Measurements from ENCODE around the gene C18orf63. TPM values are rescaled to one million over a fixed set of nuclear protein-coding genes. Genes with fewer than 3 reads are reported as not detected.
A peak's percentile ranks its signal among the peaks of the same experiment; 100 is the strongest.
"Not testable (repeated sequence)": the region's sequence is repeated elsewhere in the genome, so short reads cannot be mapped to it uniquely, and the experiment has no call there.

C18orf63 gene
- total RNA-seq, 1 donor from 2014 or later: not detected

DNA sequence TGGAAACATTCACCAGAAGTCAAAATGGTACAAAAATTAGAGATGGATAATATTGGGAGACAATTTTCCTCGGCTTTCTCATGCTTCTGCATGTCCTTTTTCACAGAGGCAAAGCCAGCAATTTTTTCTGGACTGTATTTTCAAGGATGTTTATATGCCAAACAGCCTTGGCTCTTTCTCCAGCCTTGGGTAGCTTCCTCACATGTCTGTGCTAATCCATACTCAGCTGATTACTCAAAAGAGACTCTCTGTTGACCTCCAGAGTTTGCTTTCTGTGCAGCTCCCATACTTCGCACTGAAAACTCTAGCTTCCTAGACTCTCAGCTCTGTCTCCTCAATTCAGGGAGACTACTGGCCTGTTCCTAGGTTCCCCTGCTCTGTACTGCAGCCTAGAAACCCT, 10.6 kb downstream of the C18orf63 start:
- ATAC-seq (no peak), DNase-seq (ENCODE audit: low spot score) (no peak)

- not testable (repeated sequence) for ATAC-seq; DNase-seq (ENCODE audit: low spot score)
These were observed 11.2 kb downstream of the C18orf63 start for GRCh38 chr18:74326791-74327190.

- no peak for ATAC-seq
- no peak for DNase-seq (ENCODE audit: low spot score)
These were observed 12.6 kb downstream of the C18orf63 start for GRCh38 chr18:74328206-74328605.

DNA sequence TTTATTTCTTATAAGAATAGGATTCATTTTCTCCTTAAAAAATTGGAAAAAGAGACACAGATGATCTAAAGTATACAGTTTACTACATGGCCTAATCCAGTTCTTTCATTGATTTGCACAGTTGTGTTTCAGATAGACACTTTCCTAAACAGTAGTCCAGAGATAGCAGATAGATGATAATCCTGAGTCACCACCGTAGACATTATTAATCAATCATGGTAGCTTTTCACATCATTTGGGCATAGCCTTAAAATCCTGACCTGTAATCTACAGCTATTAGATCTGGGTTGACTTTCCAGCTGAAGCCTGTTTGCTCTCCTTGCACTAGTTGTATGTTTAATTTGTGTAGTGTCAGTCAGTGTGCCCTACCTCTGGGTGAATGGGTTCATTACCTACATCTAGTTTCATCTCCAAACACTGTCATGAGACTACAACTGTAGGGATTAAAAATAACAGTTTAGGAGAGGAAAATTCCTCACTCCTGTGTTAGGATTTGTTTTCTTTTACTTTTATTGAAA, 14.1 kb downstream of the C18orf63 start:
- ATAC-seq (peak; percentile 51), DNase-seq (ENCODE audit: low spot score) (no peak)

GRCh38 chr18:74331404-74331803, 15.8 kb downstream of the C18orf63 start:
- ATAC-seq: peak; percentile 100
- DNase-seq (ENCODE audit: low spot score): no peak

GRCh38 chr18:74333091-74333490, 17.5 kb downstream of the C18orf63 start:
- ATAC-seq (no peak), DNase-seq (ENCODE audit: low spot score) (no peak)

DNA sequence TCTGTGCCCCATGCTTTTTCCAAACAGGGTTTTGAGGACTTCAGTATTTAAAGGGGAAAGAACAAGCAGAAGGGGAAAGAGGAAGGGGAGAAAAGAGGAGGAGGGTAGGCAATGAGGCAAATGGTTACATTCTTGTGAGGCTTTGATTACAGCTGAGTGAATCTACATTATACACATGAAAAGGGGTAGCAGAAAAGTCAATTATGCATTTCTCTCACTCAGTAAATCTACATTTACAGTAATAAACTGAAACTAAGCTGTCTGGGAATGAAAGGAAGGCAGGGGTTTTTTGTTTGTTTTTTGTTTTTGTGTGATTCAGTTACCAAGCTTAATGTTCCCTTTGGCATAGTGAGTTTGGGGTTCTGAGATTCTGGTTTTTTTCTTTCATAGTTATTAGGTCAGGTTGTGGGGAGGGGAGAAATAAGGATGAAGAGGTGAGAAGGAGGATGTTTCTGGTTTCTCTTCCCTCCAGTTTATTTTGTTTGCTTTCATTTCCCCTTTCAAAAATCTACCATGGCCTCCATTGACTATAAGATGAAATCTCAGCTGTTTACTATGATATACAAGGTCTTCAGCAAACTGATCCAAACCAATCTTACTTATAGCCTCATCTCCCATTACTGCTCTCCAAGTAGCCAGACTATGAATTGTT, 18.7 kb downstream of the C18orf63 start:
- ATAC-seq (no peak), DNase-seq (ENCODE audit: low spot score) (no peak)

DNA sequence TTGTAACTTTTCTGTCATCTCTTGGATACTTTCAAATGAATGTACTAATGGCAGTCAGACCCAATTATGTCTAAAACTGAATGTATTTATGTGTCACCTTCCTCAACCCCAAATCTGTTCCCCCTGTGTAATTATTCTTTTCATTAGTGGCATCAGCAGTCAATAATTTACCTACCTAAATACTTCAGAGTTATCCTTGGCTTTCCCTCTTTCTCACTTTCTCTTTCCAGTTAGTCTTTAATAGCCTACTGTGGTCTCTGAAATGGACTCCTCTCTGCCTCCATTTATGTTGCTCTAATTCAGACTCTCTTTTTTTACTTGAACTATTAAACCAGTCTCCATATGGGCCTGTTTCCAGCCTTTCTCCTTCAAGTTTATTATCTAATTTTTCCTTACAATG, 21.0 kb downstream of the C18orf63 start:
- no peak for ATAC-seq
- no peak for DNase-seq (ENCODE audit: low spot score)

- DNase-seq (ENCODE audit: low spot score) (no peak), ATAC-seq (no peak)
These were observed 21.7 kb downstream of the C18orf63 start for GRCh38 chr18:74337155-74337911.

DNA sequence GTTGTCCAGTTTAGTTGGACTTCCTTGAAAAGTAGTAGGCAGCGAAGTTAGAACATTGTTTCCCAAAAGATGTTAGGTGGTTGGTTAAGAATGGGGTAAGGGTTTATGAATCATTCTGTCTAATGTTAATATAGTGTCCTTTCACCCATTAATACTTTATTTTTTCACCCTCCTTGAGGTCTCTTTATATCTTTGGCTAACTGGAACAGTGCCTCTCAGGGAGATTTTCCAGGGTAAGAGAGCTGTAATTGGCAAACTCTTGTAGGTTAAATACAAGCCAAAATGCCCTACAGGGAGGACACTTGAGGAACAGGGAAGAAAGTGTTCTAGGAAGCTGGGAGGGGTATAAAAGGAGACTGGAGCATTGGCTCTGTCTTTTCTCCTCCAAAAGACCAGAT, 22.3 kb downstream of the C18orf63 start:
- ATAC-seq: no peak
- no peak for DNase-seq (ENCODE audit: low spot score)

DNA sequence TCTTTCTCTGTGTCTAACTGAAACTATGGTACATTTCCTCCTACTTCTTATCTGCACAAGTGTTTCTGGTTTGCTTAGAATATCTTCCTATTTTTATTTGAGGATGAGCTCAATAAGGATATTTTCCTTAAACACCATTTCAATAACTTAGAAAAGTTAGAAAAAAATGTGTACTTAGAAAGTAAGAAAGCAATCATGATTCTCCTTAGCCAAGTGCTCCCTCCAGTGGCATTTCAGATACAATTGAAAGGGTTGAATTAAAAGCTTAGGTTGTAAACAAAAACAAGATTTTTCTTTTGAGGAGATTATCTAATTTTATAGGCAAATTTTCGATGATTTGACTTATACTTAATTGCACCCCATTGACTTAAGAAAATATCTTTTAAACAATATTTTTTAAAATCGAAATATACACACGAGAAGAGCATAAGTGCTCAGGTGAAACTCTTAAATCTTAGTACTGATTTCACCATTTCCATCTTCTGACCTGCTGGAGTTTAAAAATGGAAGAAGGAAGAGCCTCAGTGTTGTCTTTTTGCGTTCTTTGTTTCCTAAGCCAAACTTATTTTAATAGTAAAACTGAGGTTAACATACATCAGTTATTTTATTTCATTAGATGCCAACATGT, 26.9 kb downstream of the C18orf63 start:
- no peak for DNase-seq (ENCODE audit: low spot score)

GRCh38 chr18:74346206-74346605, 30.6 kb downstream of the C18orf63 start:
- ATAC-seq: no peak
- DNase-seq (ENCODE audit: low spot score): no peak

More for the DNA sequence above, 26.9 kb downstream of the C18orf63 start:
- peak; percentile 82 for ATAC-seq

- DNase-seq (ENCODE audit: low spot score): no peak
- no peak for ATAC-seq
These were observed 32.9 kb downstream of the C18orf63 start for GRCh38 chr18:74348581-74348980.

DNA sequence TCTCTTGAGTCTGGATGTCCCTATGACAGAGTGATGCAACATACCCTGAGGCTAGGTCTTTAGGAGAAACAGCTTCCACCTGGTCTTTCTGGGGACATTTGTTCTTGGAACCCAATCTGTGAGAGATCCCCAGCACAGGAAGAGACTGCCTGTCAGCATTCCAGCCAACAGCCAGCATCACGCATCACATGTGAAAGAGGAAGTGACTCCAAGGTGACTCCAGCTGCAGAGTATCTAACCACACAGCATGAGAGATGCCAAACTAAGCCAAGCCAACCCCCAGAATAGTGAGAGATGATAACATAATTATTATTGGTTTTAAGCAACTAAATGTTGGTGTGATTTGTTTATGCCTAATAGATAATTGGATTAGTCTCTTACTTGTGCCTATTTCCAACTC, 35.7 kb downstream of the C18orf63 start:
- ATAC-seq: no peak
- no peak for DNase-seq (ENCODE audit: low spot score)

GRCh38 chr18:74353169-74353775, 37.6 kb downstream of the C18orf63 start:
- peak; percentile 98 for ATAC-seq
- DNase-seq (ENCODE audit: low spot score): peak; percentile 69

DNA sequence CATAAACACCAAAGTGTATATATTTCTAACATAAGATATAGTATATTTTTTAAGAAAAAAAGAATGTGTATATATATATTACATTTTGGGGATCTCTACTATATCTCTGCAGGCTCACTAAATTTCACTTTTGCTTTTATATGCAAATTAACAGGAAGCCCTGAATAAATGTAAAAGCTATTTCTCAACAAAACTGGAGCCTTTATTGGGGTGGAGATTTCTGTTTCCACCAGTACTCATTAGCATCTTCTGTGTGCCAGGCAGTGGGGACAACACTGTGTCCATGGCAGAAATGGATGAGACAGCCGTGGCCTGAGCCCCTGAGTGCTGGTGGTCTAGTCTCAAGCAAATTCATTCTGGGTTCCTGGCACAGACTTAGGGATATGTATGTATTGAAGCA, 41.3 kb downstream of the C18orf63 start:
- ATAC-seq: no peak
- DNase-seq (ENCODE audit: low spot score): no peak

- ATAC-seq: no peak
- DNase-seq (ENCODE audit: low spot score): no peak
These were observed 45.4 kb downstream of the C18orf63 start for GRCh38 chr18:74360852-74361655.

- ATAC-seq (peak; percentile 91), DNase-seq (ENCODE audit: low spot score) (peak; percentile 85)
These were observed 52.3 kb downstream of the C18orf63 start for GRCh38 chr18:74367905-74368304.

- DNase-seq (ENCODE audit: low spot score): peak; percentile 85
- ATAC-seq: peak; percentile 79
These were observed 53.5 kb downstream of the C18orf63 start for GRCh38 chr18:74368901-74369705.

DNA sequence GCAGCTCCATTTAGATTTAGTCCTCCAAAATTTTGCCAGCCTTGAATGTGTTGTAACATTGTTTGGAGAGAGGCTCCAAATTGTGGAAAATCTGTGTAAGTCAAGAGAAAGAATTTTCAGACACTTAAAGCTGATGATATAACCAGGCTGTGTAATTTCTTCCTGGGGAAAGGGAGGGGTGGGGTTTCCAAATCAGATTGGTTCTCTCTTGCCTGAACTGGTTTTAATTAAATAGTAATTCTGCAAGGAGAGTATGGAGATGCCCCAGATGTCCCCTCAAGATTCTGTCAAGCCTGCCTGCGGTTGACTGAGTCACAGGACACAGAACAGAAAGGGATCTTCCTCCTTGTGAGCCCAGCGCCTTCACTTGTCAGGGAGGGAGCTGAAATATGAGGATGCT, 54.5 kb downstream of the C18orf63 start:
- no peak for DNase-seq (ENCODE audit: low spot score)

More for the DNA sequence above, 54.5 kb downstream of the C18orf63 start:
- no peak for ATAC-seq
